ENCODE measurements around the gene ACTN2.

GRCh38 chr1:236720206-236720605, 33.9 kb downstream of the ACTN2 start:
- TF ChIP-seq, protein P1, sequence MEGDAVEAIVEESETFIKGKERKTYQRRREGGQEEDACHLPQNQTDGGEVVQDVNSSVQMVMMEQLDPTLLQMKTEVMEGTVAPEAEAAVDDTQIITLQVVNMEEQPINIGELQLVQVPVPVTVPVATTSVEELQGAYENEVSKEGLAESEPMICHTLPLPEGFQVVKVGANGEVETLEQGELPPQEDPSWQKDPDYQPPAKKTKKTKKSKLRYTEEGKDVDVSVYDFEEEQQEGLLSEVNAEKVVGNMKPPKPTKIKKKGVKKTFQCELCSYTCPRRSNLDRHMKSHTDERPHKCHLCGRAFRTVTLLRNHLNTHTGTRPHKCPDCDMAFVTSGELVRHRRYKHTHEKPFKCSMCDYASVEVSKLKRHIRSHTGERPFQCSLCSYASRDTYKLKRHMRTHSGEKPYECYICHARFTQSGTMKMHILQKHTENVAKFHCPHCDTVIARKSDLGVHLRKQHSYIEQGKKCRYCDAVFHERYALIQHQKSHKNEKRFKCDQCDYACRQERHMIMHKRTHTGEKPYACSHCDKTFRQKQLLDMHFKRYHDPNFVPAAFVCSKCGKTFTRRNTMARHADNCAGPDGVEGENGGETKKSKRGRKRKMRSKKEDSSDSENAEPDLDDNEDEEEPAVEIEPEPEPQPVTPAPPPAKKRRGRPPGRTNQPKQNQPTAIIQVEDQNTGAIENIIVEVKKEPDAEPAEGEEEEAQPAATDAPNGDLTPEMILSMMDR (IDR thresholded peaks at IDR 0.05): no peak
- TF ChIP-seq POLR2A (IDR thresholded peaks at IDR 0.05; ENCODE audit: low read depth) (no peak), POLR2AphosphoS5 (IDR thresholded peaks at IDR 0.05) (no peak), EP300 (IDR thresholded peaks at IDR 0.05) (no peak)
